H1 (cell line): Measurements from ENCODE around the gene SNX7.

Source experiments
- MAFK ChIP-seq: IDR thresholded peaks from 2 replicates; pipeline ENCODE4 v1.6.1; 2012; ENCODE audit warnings: low read depth, mild to moderate bottlenecking, improper control_type of control experiment, low read length
- TF ChIP-seq, protein P1 (sequence below), 3 experiments: IDR thresholded peaks; 1 replicate in 2 of 3; 2 replicates in 1 of 3; pipeline versions ENCODE4 v1.5.1 to v1.6.1; 2011; ENCODE audit warnings: low read length in 3 of 3, mild to moderate bottlenecking in 3 of 3, inconsistent platforms in 2 of 3, low read depth in 1 of 3, moderate library complexity in 1 of 3; ENCODE audit not compliant: insufficient read depth in 1 of 3; ENCODE audit errors: control extremely low read depth in 1 of 3

DNA sequence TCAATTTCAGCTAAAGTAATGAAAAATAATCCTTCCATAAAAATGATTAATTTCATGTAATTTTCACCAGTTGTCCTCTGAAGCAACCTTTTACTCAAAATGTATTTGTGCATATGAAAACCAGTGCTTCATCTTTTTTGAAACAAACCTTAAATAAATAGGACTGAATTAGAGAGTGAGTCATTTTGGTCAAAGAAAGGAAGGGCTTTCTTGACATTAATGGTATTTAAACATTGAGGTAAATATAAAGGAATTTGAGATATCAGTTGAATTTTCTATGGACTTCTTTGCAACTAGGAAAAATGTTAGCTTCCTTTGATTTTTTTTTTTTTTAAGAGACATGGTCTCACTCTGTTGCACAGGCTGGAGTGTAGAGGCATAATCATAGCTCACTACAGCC lies 38.7 kb downstream of the SNX7 start:
- TF ChIP-seq, protein P1, sequence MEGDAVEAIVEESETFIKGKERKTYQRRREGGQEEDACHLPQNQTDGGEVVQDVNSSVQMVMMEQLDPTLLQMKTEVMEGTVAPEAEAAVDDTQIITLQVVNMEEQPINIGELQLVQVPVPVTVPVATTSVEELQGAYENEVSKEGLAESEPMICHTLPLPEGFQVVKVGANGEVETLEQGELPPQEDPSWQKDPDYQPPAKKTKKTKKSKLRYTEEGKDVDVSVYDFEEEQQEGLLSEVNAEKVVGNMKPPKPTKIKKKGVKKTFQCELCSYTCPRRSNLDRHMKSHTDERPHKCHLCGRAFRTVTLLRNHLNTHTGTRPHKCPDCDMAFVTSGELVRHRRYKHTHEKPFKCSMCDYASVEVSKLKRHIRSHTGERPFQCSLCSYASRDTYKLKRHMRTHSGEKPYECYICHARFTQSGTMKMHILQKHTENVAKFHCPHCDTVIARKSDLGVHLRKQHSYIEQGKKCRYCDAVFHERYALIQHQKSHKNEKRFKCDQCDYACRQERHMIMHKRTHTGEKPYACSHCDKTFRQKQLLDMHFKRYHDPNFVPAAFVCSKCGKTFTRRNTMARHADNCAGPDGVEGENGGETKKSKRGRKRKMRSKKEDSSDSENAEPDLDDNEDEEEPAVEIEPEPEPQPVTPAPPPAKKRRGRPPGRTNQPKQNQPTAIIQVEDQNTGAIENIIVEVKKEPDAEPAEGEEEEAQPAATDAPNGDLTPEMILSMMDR (IDR thresholded peaks at IDR 0.05; ENCODE audit: control extremely low read depth in 1 of 3, insufficient read depth in 1 of 3, low read depth in 1 of 3, low read length in 3 of 3) = no peak
- TF ChIP-seq MAFK = no peak
